Measurements from ENCODE around the gene DNAJC7.
"Not testable (repeated sequence)": the region's sequence is repeated elsewhere in the genome, so short reads cannot be mapped to it uniquely, and the experiment has no call there.

The DNAJC7 gene

DNA sequence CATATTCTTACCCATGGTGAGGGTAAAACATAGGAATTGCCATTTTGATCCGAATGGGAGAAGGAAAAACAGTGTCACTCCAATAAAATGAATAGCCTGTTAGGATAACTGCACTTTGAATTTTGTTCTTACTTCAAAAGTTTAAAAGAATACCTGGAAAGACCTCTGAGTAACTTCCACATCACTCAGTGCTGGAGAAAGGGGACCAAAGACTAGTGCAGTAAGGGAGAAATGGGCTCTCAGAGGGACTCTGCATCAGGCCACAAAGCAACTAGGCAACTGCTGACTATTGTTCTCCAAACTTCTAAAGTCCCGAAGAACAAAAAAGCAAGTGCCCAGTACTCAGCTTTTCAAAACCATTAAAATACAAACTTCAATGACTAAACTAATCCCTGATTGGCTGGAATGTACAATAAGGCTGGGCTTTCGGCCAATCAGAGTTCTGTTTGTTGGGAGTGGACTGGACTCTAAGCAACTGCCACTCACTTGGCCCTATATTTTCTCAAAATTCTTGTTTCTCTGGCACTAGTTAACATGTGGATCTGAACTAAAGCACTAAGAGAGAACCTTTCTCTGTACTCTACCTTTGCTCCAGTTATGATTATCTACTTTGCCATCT, 6.2 kb downstream of the DNAJC7 start:
- no peak for DNase-seq

- DNase-seq = not testable (repeated sequence)
These were observed 7.0 kb downstream of the DNAJC7 start for GRCh38 chr17:42010266-42010680.

DNA sequence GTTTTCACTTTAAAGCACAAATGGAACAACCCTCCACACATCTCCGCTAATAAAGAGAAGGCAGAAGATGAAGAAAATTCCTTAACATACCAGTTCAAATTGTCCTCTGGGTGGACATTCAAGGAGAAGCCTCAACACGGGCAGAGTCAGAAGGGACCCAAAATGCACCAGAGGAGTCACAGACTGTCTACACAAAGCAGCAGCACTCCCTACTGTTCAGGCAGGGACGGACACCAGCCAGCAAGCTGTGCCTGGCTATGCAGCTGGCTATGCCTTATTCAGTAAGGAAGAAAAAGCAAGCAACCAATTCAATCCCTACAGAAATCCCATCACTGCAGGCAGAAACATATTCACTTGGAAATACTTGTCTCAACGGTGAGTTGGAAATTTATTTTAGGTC, 8.1 kb downstream of the DNAJC7 start:
- no peak for DNase-seq

DNA sequence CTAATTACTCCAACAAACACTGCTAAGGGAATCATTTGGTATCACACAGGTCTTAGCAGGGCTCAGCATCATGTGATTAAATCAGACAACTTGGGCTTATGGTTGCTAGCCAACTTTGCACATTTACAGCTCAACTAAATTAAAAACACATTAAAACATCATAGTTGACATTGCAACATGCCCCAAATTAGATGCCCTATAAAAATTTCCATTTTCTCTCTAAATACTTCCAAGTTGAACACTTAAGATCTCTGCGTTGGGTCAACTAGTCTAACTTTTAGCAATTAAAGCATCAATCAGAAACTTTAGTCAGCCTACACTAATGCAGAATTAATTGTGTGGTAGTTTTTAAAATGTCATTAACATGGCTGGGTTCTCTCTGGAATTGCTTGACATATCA, 12.1 kb downstream of the DNAJC7 start:
- no peak for DNase-seq

DNA sequence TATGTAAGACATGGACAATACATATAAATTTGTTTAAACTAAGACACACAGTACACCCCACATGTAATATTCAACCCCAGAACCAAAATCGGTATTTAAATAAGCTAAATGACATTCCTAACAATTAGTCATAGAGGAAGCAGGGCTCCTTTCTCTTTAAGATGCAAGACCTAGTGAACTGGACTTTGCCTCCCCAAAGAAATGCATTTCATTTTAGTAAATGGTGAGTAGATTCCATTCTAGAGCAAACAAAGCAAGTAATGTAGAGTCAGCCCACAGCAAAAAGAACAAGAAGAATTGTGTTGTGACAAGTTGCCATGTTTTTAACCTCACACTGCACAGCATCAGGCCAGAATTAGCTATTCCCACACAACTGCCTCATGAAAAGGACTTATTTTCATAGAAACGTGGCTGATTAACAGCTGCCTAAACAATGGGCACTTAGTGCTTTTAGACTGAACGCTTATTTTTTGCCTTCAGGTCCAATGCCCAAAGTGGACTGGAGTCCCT, 14.4 kb downstream of the DNAJC7 start:
- no peak for DNase-seq

DNA sequence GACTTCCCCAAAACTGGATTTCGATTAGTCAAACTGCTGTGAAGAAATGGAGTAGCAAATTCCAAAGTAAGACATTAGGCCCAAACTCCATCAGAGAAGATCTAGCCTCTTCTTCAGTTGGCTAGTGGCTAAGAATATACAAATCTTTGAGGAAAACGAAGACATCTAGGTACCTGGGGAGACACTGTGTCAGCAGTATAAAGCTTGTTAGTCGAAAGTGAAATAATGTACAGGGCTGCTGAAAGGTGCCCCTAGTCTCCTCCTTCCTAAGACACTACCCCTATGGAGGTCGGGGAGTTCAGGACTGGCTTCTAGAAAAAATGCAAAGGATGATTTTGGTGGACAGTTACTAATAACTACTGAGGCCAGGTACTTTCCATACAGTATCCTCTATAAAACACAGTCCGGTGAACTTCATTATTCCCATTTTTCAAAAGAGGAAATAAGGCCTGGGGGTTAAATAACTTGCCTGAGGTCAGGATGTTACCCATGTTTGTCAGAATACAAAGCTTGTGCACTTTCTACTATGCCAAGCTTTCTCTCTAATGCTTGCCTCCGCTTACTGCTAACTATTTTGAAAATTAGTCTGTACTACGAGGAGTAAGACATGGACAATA, 15.0 kb downstream of the DNAJC7 start:
- no peak for DNase-seq

DNA sequence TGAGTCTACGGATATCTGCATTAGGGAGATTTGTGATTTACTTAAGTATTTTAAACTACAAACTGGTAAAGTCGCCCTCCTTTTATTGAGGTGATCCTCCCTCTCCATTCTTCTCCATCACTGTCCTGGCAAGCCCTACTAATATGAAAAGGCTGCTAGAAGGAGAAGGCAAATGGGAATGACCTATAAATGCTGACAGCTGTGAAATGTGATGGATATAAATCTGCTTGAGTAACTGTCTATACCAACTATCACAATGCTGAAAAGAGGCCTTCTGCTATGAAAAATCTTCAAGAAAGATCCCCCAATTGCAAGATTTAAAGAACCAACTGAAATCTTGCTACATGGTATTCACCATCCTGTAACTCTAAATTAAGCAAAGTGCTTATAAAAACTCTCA, 15.5 kb downstream of the DNAJC7 start:
- DNase-seq = no peak

DNA sequence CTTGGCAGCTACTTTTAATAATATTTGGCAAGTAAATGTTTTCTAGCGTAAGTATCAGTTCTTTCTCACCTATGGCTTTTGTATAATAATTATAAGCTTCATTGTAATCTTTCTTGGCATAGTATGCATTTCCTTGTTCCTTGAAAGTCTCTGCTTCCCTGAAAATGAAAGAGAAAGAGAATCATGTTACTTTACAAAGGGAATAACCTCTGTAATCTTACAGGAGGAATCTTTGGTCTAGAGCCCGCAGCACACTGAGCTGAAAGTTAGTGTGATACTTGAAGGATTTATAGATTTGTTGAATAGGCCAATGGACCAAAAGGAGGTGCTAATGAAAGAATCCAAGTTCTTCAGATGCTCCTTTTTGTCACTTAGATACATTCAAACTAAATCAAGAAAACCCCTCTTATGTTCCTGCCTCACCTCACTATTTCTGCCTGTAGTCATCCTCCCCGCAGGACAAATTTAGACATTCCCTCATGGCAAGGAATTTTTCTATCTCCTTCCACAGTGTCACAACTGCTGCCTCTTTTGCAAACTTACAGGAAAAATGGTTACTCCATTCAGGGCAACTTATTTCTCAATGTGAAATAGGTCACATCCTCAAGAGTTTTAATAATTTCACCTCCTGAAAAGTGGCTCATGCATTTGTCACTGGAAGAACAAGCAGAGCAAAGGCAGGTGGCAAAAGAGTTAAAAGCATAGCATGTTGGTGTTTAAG, 16.7 kb downstream of the DNAJC7 start:
- no peak for DNase-seq

DNA sequence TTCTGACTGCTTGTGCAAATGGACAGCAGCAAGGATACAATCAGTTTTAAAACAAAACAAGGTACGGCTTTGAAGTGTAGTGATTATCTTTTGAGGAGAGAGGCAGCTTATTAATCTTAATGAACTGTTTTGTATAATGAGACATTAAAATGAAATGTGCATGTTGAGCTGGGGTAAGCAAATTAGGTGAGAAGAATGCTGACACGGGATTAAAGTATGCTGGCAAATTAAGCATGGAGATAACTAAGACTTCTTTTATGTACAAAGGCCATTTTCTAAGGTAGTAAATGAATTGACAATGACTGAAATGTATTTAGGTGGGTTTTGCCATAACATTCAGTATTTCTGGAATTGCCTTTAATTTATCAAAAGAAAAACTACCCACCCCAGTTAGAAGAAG, 18.7 kb downstream of the DNAJC7 start:
- DNase-seq = no peak

DNA sequence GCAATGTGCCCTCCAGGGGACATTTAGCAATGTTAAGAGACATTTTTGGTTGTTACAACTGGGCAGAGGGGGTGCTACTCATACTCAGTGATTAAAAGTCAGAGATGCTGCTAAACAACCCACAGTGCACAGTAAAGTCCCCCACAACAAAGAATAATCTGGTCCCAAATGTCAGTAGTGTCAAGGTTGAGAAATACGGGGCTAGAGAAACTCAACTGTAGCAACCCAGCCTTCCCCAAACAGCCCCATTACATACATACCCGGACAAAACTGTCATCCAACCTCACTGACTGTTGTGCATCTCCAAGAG, 20.4 kb downstream of the DNAJC7 start:
- no peak for DNase-seq

- DNase-seq = no peak
These were observed 24.7 kb downstream of the DNAJC7 start for GRCh38 chr17:41992576-41992975.

- DNase-seq = no peak
These were observed 27.4 kb downstream of the DNAJC7 start for GRCh38 chr17:41989702-41990419.

DNA sequence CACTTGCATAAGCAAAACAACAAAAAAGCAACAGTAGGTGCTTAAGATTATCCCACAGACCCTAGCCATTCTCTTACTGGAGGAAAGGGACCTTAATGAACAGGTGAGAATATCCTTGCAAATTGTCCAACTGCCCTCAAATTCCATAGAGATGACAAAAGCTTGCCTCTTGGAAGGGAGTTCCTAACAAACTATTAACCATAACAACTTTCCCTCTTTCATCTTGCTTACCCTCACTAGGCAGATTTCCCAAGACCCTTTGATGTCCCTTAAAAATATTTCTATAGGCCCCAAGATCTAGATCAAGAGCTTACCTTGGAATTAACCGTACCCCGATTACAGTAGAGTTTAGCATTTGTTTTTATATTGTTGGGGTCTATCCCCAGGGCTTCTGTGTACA, 28.8 kb downstream of the DNAJC7 start:
- no peak for DNase-seq

DNA sequence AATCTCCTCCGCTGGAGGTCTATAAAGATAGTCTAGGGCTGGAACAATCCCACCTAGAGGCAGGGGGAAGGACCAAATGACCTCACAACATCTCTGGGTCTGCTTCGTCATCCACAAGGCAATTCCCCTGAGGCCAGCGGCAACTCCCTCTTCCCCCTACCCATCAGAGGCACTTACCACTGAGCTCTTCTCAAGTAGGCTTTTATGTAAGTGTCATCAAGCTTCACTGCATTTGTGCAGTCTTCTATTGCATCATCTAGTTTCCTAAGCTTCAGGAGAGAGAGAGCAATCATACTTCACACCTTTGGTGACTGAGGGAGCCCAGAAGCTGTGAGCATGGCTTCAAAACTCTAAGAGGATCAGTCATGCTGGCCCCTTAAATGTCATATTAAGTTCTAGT, 29.6 kb downstream of the DNAJC7 start:
- DNase-seq = peak; percentile 21

GRCh38 chr17:41986634-41987033, 30.6 kb downstream of the DNAJC7 start:
- DNase-seq = no peak

GRCh38 chr17:41985919-41986318, 31.3 kb downstream of the DNAJC7 start:
- no peak for DNase-seq

GRCh38 chr17:41984454-41984853, 32.8 kb downstream of the DNAJC7 start:
- DNase-seq = no peak

DNA sequence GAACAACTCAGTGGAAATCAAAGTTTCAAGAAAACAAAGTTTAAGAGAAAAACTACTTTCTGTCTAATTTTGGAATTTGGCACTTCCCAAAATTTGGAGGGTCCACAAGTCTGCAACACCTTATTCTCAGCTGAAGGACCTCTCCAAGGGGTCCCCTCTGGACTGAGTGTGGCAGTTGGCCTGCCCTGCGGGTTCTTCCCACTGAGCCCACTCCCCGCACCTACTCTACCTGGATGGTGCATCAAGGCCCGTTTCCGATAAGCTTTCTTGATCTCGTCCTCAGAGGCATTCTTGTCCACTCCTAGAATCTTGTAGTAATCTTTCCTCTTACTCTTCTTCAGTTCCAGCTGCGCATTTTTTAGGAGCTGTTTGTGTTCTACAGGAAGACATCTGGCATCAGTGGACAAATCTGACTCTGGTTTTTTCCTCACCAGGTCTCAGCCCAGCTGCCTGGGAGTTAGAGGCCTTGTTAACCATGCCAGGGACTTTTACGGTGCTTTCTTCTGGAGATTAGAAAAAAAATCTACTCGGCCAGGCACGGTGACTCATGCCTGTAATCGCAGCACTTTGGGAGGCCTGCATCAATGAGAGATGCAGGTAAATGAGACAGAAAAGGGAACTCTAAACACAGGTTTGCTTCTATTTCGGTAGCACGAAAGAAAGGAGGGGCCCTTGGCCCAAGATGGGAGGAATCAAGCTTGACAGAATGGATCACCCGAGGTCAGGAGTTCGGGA, 35.0 kb downstream of the DNAJC7 start:
- no peak for DNase-seq

GRCh38 chr17:41977991-41978390, 39.2 kb downstream of the DNAJC7 start:
- DNase-seq = no peak

DNA sequence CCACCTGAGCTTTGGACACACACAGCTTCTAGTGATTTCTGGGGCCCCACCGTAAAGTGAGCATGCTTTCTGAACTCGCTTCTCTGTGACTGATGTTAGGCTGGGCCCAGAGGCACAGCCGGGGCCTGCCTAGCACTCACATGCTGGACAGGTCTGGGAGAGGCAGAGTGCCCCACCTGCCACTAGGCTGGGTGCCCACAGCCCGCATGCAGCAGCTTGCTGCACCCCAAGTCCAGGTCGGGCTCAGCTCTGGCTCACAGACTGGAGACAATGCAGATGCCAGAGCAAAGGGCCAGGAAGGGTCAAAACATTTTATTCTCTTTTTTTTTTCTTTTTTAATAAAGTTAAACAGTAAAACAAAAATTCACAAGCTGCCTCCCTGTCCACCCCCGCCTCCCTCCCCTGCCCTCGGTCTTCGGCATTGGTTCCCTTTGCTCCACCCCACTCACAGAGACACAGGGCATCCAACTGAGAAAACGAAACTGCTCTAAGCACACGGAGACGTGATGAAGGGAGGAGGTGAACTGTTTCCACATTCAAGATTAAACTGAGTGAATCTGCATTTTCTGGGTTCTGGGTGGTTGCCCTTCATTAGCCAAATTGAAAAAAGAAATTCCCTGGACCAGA, 41.0 kb downstream of the DNAJC7 start:
- no peak for DNase-seq

DNA sequence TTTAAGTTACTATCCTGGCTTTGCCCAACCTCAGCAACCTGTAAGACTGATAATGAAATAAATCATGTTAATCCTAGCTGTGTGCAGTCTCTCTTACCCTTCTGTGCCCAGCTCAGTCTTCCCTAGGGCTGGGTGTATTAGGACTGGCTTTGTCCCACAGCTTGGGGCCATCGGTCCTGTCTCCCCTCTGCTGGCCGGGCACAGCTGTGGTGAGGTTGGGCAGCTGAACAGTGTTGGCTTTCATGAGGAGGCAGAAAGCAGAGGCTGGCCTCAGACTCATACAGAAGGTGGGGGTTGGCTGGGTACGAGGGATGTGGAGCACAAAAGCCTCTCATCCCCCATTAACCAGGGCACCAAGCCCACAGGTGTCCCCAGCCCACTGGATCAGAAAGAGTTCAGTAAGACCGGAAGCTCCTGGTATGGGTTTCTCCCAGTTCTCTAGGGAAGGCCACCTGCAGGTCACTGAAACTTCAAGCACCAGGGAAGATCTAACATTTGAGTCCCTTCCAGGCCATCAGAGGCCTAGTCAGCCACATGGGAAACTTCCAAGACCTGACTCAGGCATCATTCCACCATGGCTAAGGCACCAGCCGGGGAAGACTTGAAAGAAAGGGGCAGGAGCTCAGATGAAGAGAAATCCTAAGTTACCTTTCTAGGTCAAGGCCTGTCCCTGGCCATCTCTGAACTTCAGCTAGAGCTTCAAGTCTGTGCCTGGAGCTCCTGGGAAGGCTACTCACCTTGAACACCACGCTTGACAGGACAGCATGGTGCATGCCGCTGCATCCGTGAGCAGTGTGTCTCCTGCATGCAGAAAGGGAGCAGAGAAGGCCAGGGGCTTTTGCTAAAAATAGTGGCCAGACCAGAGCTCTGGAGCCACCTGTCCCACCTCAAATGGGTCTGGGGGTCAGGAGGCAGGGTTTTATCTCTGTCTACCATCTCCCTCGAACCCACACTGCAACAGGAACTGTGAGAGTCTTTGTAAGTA, 41.8 kb downstream of the DNAJC7 start:
- DNase-seq = no peak

Data from DMS79 treated with DMSO at 0.1 percent for 48 hours (cell line).